Spleen (tissue), 11 donors: ENCODE data around the gene PDE5A. TPM values are rescaled to one million over a fixed set of nuclear protein-coding genes. Genes with fewer than 3 reads are reported as not detected.

ENCODE experiments used
- DNase-seq: peaks from one replicate; pipeline ENCODE4 v3.0.0-alpha.2; 2020
- H3K27ac ChIP-seq, 8 donors: fragments of 200-600 bp; sonication (generic) in 7 of 8; 1 replicate in 4 of 8; 2 replicates in 4 of 8; pipeline versions ENCODE4 v1.5.0 to v1.8.0; 2016 to 2021; ENCODE audit warnings: inconsistent platforms in 4 of 8, mild to moderate bottlenecking in 4 of 8, moderate library complexity in 1 of 8
- H3K27me3 ChIP-seq, 7 donors: fragments of 200-600 bp; sonication (generic) in 6 of 7; replicated peaks in 1 of 7; 1 replicate in 4 of 7; 2 replicates in 3 of 7; pipeline versions ENCODE4 v1.5.0 to v1.8.0; 2016 to 2021; ENCODE audit warnings: inconsistent platforms in 3 of 7, mild to moderate bottlenecking in 1 of 7
- H3K36me3 ChIP-seq, 6 donors: fragments of 200-600 bp; sonication (generic) in 5 of 6; 1 replicate in 4 of 6; 2 replicates in 2 of 6; pipeline versions ENCODE4 v1.5.0 to v1.8.0; 2016 to 2021; ENCODE audit warnings: inconsistent platforms in 2 of 6
- H3K4me1 ChIP-seq, 6 donors: fragments of 200-600 bp; sonication (generic) in 5 of 6; 1 replicate in 3 of 6; 2 replicates in 3 of 6; pipeline versions ENCODE4 v1.5.0 to v1.8.0; 2016 to 2021; ENCODE audit warnings: inconsistent platforms in 3 of 6
- H3K4me3 ChIP-seq, 8 donors: fragments of 200-600 bp; sonication (generic) in 7 of 8; 1 replicate in 4 of 8; 2 replicates in 4 of 8; pipeline versions ENCODE4 v1.5.0 to v1.8.0; 2016 to 2021; ENCODE audit warnings: inconsistent platforms in 4 of 8, mild to moderate bottlenecking in 4 of 8, moderate library complexity in 2 of 8
- H3K9me3 ChIP-seq, 8 donors: fragments of 200-600 bp; sonication (generic) in 7 of 8; 1 replicate in 4 of 8; 2 replicates in 4 of 8; pipeline versions ENCODE4 v1.5.0 to v1.8.0; 2016 to 2021; ENCODE audit warnings: inconsistent platforms in 4 of 8
- POLR2A ChIP-seq, 3 donors: fragments of 450-650 bp; IDR thresholded peaks; one replicate each; pipeline ENCODE4 v1.5.1; 2017; ENCODE audit warnings: antibody characterized with exemption in 3 of 3, mild to moderate bottlenecking in 1 of 3
- POLR2AphosphoS5 ChIP-seq, 3 donors: sonication (generic); formaldehyde crosslinking; IDR thresholded peaks; one replicate each; pipeline ENCODE4 v1.5.1; 2017; ENCODE audit warnings: antibody characterized with exemption in 3 of 3
- WGBS, 5 donors: extraction: QIAGEN DNeasy Blood & Tissue Kit in 3 of 5; methylation state at CpG; one replicate each; pipeline versions ENCODE4 v1.1.5 to v1.1.7; 2013 to 2018; 5-methylcytosine and 5-hydroxymethylcytosine counted together
- intact Hi-C: fragments of 100-400 bp; cut with DNase I; formaldehyde crosslinking; loops from one replicate; pipeline ENCODE4 v1.15.0; 2023; ENCODE audit warnings: low total_unique reads
- polyA plus RNA-seq, 3 donors: library from polyadenylated mRNA; stranded (reverse); fragments of 200-250 nt; gene quantifications; one replicate each; pipeline ENCODE4 v1.2.1, GENCODE V29; 2013
- total RNA-seq, 7 donors: library from RNA; depleted of rRNA in 3 of 7; stranded (reverse); fragments of >200 nt in 3 of 7; fragmentation: NEBNext Ultra II Directional in 4 of 7; extraction: Animal tissue kit (Norgen Biotek cat#: 25700) in 4 of 7; gene quantifications; one replicate each; pipeline versions ENCODE4 v1.1.0 to v1.2.1, GENCODE V29; 2016 to 2021
- TF ChIP-seq, protein P1 (sequence below), 11 experiments: fragments of 200-600 bp in 7 of 11; fragments of 450-650 bp in 4 of 11; sonication (generic) in 4 of 11; IDR thresholded peaks in 8 of 11; conservative IDR thresholded peaks in 3 of 11; 1 replicate in 7 of 11; 2 replicates in 4 of 11; pipeline versions ENCODE4 v1.4.0 to v1.8.0; 2016 to 2021; ENCODE audit warnings: antibody characterized with exemption in 11 of 11, inconsistent platforms in 4 of 11, mild to moderate bottlenecking in 1 of 11
- donor health status: healthy with polysubstance abuse.
- donor health status: DM: no; HTN: no; CAD: no; lungs with moderate emphysema.
- donor health status: DM: no; HTN: no; CAD: no.
- donor health status: Bipolar disorder and iron deficiency.
- donor health status: healthy.
- donor health status: DM: no; HTN: no; CAD: no.
- donor health status: DM: yes; HTN: yes; CAD: no.

Gene PDE5A
- total and polyA plus RNA-seq, 10 donors: 0.91 to 15.1 (median 9.5) TPM

DNA sequence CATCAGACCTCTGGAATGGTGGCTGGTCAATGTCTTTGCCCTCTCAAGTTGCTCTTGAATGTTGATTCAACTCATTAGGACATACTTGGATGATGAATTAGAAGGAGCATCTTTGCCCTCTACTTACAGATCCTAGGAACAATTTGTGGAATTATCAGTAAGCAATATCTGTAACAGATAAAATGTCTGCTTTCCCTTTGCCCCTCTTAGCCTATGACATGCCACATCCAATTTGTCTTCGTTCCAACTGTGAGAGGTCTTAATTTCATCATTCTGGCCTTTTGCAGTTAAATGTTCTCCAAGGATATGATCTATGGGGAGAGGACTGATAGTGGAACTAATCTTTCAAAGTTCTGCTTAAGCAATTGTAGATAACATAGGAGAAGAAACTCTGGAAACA is 148.3 kb downstream of the PDE5A start:
- TF ChIP-seq, protein P1, sequence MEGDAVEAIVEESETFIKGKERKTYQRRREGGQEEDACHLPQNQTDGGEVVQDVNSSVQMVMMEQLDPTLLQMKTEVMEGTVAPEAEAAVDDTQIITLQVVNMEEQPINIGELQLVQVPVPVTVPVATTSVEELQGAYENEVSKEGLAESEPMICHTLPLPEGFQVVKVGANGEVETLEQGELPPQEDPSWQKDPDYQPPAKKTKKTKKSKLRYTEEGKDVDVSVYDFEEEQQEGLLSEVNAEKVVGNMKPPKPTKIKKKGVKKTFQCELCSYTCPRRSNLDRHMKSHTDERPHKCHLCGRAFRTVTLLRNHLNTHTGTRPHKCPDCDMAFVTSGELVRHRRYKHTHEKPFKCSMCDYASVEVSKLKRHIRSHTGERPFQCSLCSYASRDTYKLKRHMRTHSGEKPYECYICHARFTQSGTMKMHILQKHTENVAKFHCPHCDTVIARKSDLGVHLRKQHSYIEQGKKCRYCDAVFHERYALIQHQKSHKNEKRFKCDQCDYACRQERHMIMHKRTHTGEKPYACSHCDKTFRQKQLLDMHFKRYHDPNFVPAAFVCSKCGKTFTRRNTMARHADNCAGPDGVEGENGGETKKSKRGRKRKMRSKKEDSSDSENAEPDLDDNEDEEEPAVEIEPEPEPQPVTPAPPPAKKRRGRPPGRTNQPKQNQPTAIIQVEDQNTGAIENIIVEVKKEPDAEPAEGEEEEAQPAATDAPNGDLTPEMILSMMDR (IDR thresholded peaks at IDR 0.05 in 8 of 11, conservative IDR thresholded peaks at IDR 0.05 in 3 of 11): no peak
- no peak for TF ChIP-seq POLR2A (IDR thresholded peaks at IDR 0.05)
- TF ChIP-seq POLR2AphosphoS5 (IDR thresholded peaks at IDR 0.05): no peak
- no peaks in the 10 kb centered on the region for H3K27me3 ChIP-seq
- no peak overlapping the region for H3K27ac ChIP-seq
- no peak for DNase-seq
- no peak overlapping the region for H3K4me3 ChIP-seq
- no peaks in the 10 kb centered on the region for H3K4me1 ChIP-seq
- intact Hi-C loops: no loop called here
- H3K9me3 ChIP-seq: no peaks in the 10 kb centered on the region
- peaks cover 0 to 60% (median 17%) of the 10 kb centered on the region in 6 donors for H3K36me3 ChIP-seq
- 87 to 97% (median 95%) methylated on average over 1 of the region's 1 CpG for WGBS, 5 donors

DNA sequence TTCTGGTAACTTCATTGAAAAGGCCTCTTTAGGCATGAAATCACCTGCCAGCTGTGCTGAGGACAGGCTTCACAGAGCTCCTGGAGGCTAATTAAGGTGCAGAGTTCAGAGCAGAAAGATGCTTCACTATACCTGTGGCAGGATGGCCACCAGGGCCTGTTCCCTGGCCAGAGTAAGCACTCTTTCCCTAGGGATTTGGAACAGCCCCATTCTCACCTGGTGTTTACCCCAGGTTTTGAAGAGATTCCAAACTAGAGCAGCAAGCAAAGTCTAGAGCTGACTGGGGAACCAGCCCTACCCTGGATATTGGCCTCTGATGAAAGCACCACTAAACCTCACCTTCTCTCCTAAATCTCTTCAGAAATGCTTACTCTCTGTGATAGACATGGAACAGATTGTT is 148.8 kb downstream of the PDE5A start:
- intact Hi-C loops: no loop called here
- Histone ChIP-seq H3K27me3 (no peaks in the 10 kb centered on the region), H3K27ac (no peak overlapping the region), H3K4me3 (no peak overlapping the region), H3K36me3 (peaks cover 0 to 65% (median 17%) of the 10 kb centered on the region in 6 donors), H3K4me1 (no peaks in the 10 kb centered on the region), H3K9me3 (no peaks in the 10 kb centered on the region)
- TF ChIP-seq, protein P1 (IDR thresholded peaks at IDR 0.05 in 8 of 11, conservative IDR thresholded peaks at IDR 0.05 in 3 of 11): no peak
- TF ChIP-seq POLR2AphosphoS5 (IDR thresholded peaks at IDR 0.05): no peak
- TF ChIP-seq POLR2A (IDR thresholded peaks at IDR 0.05): no peak
- DNase-seq: no peak

DNA sequence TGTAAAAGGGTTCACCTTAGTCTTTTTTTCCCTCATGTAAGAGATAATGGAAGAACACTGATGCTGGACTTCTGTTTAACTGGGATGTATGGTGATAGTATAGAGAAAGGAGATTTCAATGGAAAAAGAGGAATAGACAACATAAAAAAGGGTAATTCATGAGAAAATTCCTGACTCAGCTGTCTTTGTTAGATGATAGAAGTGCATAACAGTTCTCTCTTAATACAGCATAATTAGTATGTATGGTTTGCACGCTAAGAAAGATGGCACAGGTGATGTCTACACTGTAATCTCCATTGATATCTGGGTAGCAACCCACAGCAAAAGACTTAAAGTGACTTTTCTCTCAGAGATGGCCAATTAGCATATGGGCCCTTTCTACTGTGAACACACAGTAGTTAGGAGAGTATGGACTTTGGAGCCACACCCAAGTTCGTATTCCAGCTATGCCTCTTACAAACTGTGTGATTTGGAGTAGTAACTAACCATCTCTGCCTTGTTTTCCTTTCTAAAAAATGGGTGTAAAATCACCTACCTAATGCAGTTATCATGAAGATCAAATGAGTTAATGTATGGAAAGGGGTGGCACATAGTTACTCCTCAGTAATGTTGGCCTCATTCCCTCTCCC is 149.3 kb downstream of the PDE5A start:
- TF ChIP-seq POLR2AphosphoS5 (IDR thresholded peaks at IDR 0.05): no peak
- TF ChIP-seq, protein P1 (IDR thresholded peaks at IDR 0.05 in 8 of 11, conservative IDR thresholded peaks at IDR 0.05 in 3 of 11): no peak
- TF ChIP-seq POLR2A (IDR thresholded peaks at IDR 0.05): no peak
- intact Hi-C loops: no loop called here
- WGBS, 5 donors: 91 to 100% (median 97%) methylated on average over 2 of the region's 2 CpGs

DNA sequence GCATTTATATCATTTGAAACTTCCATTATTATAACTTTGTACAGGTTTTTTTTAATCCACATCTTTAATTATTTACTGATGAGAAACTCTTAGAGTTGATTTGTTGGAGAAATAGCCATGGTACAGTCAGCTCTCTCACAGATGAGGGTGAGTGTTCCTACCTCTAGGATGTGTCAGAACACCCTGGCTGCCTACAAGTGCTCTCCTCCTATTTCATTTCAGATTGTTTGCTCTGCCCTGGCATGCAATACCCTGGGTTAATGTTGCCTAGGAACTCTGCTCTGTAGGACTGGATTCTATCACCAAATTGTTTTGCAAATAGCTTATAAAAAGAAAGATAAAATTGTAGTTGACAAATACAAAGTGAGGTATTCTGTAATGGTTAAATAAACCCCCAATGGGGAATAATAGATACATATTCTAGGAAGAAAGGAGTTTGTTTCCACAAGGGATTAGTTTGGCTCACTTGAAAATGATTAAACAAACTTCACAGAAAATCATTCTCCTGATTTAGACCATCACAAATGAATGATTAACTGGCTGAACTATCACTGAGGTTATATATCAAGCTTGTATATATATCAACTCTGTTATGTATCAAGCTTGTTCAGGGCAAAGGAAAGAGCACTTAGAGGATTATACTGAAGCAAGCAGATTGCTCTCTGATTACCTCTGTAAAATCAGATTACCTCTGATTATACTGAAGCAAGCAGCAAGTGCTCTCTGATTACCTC is 150.0 kb downstream of the PDE5A start:
- Histone ChIP-seq H3K27me3 (no peaks in the 10 kb centered on the region), H3K27ac (no peak overlapping the region), H3K4me3 (no peak overlapping the region), H3K36me3 (peaks cover 0 to 70% (median 17%) of the 10 kb centered on the region in 6 donors), H3K4me1 (no peaks in the 10 kb centered on the region), H3K9me3 (no peaks in the 10 kb centered on the region)
- intact Hi-C loops: no loop called here
- no peak for TF ChIP-seq POLR2AphosphoS5 (IDR thresholded peaks at IDR 0.05)
- TF ChIP-seq, protein P1 (IDR thresholded peaks at IDR 0.05 in 8 of 11, conservative IDR thresholded peaks at IDR 0.05 in 3 of 11): no peak
- TF ChIP-seq POLR2A (IDR thresholded peaks at IDR 0.05): no peak
- DNase-seq: no peak

More for the DNA sequence above, 149.3 kb downstream of the PDE5A start:
- H3K4me1 ChIP-seq: no peaks in the 10 kb centered on the region
- H3K27ac ChIP-seq: no peak overlapping the region
- no peak overlapping the region for H3K4me3 ChIP-seq
- peaks cover 0 to 69% (median 17%) of the 10 kb centered on the region in 6 donors for H3K36me3 ChIP-seq
- no peaks in the 10 kb centered on the region for H3K27me3 ChIP-seq
- H3K9me3 ChIP-seq: no peaks in the 10 kb centered on the region
- DNase-seq: no peak
